Activated CD8-positive, alpha-beta T cell treated with anti-CD3 and anti-CD28 coated beads, Interleukin-2, amount 10 ng/mL, durations not matched to agents 7 days and 5 days (primary cell): ENCODE results near the gene PRKAR1B. TPM values are rescaled to one million over a fixed set of nuclear protein-coding genes. Genes with fewer than 3 reads are reported as not detected.

ENCODE experiments used
- ATAC-seq: fragments of 150-1000 bp; cut with Tn5 transposase; one replicate; pipeline ENCODE4 v1.10.0; 2021; ENCODE audit warnings: moderate library complexity
- CTCF ChIA-PET: fragments of 350-600 bp; sonication (Branson Sonifier 250); formaldehyde crosslinking; loops from one replicate; lab custom pipeline; 2021; ENCODE audit warnings: antibody characterized with exemption; lab: Charles Lee
- POLR2A ChIA-PET: fragments of 350-600 bp; sonication (Branson Sonifier 250); formaldehyde crosslinking; loops from one replicate; lab custom pipeline; 2021; ENCODE audit warnings: antibody characterized with exemption; lab: Charles Lee
- DNase-seq: peaks from one replicate; pipeline ENCODE4 v3.0.0-alpha.2; 2020
- H3K27ac Mint-ChIP-seq: one replicate; pipeline ENCODE4 v1.8.0; 2021; ENCODE audit warnings: mild to moderate bottlenecking, mixed read lengths
- H3K27me3 Mint-ChIP-seq: one replicate; pipeline ENCODE4 v1.8.0; 2021; ENCODE audit warnings: low read depth, mixed read lengths
- H3K36me3 Mint-ChIP-seq: one replicate; pipeline ENCODE4 v1.8.0; 2021; ENCODE audit warnings: low read depth, mixed read lengths
- H3K4me1 Mint-ChIP-seq: one replicate; pipeline ENCODE4 v1.8.0; 2021; ENCODE audit warnings: low read depth, mixed read lengths
- H3K4me3 Mint-ChIP-seq: one replicate; pipeline ENCODE4 v1.8.0; 2021; ENCODE audit warnings: mild to moderate bottlenecking, mixed read lengths
- H3K9me3 Mint-ChIP-seq: one replicate; pipeline ENCODE4 v1.8.0; 2022; ENCODE audit warnings: mixed read lengths; ENCODE audit not compliant: insufficient read depth
- total RNA-seq, 2 experiments: library from RNA; stranded (reverse); gene quantifications; one replicate each; pipeline ENCODE4 v1.2.3, GENCODE V29; 2021

PRKAR1B gene
- total RNA-seq, 2 experiments from 2014 or later = 56.5 to 58.2 TPM

GRCh38 chr7:627661-628401 is 99.2 kb downstream of the PRKAR1B start:
- DNase-seq (no peak), ATAC-seq (no peak)
- H3K27ac Mint-ChIP-seq = no peak overlapping the region
- no peak overlapping the region for H3K4me3 Mint-ChIP-seq
- ChIA-PET CTCF (no interaction called here), POLR2A (no interaction called here)
- peaks cover 28% of the 10 kb centered on the region for H3K36me3 Mint-ChIP-seq
- H3K27me3 Mint-ChIP-seq = no peaks in the 10 kb centered on the region
- no peaks in the 10 kb centered on the region for H3K4me1 Mint-ChIP-seq
- peaks cover 27% of the 10 kb centered on the region for H3K9me3 Mint-ChIP-seq

DNA sequence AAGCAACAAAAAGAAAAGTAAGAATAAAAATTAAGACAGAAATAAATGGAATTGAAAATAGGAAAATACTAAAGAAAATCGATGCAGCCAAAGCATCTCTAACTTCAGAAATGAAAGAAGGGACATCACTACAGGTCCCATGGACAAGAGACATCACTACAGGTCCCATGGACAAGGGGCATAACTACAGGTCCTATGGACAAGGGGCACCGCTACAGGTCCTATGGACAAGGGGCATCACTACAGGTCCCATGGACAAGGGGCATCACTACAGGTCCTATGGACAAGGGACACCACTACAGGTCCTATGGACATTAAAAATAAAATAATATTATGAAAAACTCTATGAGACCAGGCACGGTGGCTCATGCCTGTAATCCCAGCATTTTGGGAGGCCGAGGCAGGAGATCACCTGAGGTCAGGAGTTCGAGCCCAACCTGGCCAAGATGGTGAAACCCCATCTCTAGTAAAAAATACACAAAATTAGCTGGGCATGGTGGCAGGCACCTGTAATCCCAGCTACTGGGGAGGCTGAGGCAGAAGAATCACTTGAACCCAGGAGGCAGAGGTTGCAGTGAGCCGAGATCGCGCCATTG is 101.6 kb downstream of the PRKAR1B start:
- DNase-seq (no peak), ATAC-seq (no peak)
- Mint-ChIP-seq H3K9me3 (peaks cover 48% of the 10 kb centered on the region), H3K27me3 (no peaks in the 10 kb centered on the region), H3K4me3 (no peak overlapping the region), H3K27ac (no peak overlapping the region), H3K36me3 (peaks cover 52% of the 10 kb centered on the region), H3K4me1 (peaks cover 2% of the 10 kb centered on the region)
- ChIA-PET CTCF (interaction anchor here (1.0 kb wide), 1 partner anchor 10 kb away, joined by 3 read pairs; no protein-coding TSS in a partner anchor), POLR2A (interaction anchor here (1.1 kb wide), 1 partner anchor 21 kb away, joined by 11 read pairs; no protein-coding TSS in a partner anchor)

DNA sequence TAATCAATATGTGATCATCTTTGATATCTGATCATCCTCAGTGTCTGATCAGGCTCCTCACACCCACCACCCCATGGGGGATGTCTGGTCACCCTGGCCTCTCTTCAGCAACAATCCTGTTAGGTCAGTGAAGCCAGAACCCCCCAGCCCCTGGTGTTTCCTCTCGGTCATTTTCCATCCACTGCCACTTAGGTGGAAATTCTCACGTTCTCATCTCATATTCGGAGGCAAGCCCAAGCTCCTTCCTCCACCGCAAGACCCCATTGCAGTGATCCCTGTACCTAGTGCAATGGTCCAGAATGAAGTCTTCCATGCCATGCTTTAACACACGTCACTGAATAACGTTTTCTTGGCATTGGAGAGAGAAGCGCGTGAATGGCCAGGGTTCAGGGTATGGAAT is 103.6 kb downstream of the PRKAR1B start:
- Mint-ChIP-seq H3K9me3 (peaks cover 52% of the 10 kb centered on the region), H3K4me1 (peaks cover 21% of the 10 kb centered on the region), H3K27me3 (no peaks in the 10 kb centered on the region), H3K36me3 (peaks cover 68% of the 10 kb centered on the region), H3K4me3 (no peak overlapping the region), H3K27ac (no peak overlapping the region)
- CTCF ChIA-PET = no interaction called here
- ATAC-seq (no peak), DNase-seq (no peak)
- POLR2A ChIA-PET = no interaction called here

DNA sequence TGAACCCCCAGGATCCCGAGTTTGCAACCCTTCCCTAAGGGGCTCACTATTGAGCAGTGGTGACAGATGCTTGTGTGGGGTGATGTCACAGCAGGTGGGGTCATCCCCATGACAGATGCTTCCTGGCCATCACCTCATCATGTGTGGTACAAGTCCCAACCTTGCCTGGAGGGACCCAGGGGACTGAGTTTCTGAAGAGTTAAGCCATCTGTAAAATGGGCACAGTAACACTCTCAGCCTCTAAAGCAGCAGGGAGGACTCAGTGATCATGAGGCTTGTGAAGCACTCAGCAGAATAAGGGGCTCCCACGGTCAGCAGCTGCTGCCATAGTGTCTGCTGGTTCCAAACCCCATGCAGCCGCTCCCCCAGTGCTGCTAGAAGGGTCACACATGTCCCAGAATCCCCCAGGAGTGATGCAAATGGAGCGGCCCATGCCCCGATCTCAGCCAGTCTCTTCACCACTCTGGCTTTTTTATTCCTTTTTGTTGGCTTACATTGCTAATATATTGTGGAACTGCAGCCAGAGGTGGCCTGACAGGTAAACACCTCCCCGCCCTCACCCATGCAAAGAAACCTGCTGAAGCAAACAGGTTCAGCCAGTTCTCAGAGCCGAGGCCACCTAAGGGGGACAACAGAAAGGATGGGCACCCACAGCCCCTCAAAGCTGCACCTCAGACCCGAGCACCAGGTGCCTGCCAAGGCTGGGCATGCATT is 105.4 kb downstream of the PRKAR1B start:
- Mint-ChIP-seq H3K27ac (no peak overlapping the region), H3K36me3 (peaks cover 71% of the 10 kb centered on the region), H3K4me1 (peaks cover 32% of the 10 kb centered on the region), H3K9me3 (peaks cover 52% of the 10 kb centered on the region), H3K4me3 (no peak overlapping the region), H3K27me3 (no peaks in the 10 kb centered on the region)
- CTCF ChIA-PET = no interaction called here
- DNase-seq (no peak), ATAC-seq (no peak)
- POLR2A ChIA-PET = no interaction called here

GRCh38 chr7:620885-621284 is 106.2 kb downstream of the PRKAR1B start:
- CTCF ChIA-PET = interaction anchor here (1.1 kb wide), 1 partner anchor 34 kb away, joined by 3 read pairs; no protein-coding TSS in a partner anchor

DNA sequence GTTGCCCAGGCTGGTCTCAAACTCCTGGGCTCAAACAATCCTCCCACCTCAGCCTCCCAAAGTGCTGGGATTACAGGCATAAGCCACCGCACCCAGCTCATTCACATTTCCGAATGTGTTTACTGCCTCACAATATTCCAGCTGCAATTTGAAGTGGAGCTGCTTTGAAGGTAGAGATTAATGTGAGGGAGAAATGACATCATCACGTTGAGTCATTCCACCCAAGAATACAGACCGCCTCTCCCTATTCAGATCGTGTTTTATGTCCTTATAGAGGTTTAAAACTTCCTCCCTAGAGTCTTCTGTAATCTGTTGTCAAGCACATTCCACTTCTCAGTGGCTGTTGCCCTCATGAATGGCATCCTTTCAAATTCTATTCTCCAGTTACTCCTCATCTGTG is 107.0 kb downstream of the PRKAR1B start:
- ATAC-seq (no peak), DNase-seq (peak; percentile 32)
- Mint-ChIP-seq H3K4me1 (peaks cover 37% of the 10 kb centered on the region), H3K27ac (peak overlapping the region; percentile 99), H3K27me3 (no peaks in the 10 kb centered on the region), H3K9me3 (peaks cover 42% of the 10 kb centered on the region), H3K4me3 (peak overlapping the region; percentile 17), H3K36me3 (peaks cover 73% of the 10 kb centered on the region)
- ChIA-PET POLR2A (interaction anchor here (0.6 to 5.7 kb wide), 3 partner anchors 11 to 70 kb away, joined by 3 to 128 read pairs (median 29); no protein-coding TSS in a partner anchor), CTCF (interaction anchor here (1.1 to 1.5 kb wide), 2 partner anchors 18 to 33 kb away, joined by 3 read pairs; no protein-coding TSS in a partner anchor)

More at GRCh38 chr7:620885-621284, 106.2 kb downstream of the PRKAR1B start:
- Mint-ChIP-seq H3K9me3 (peaks cover 46% of the 10 kb centered on the region), H3K27ac (peak overlapping the region; percentile 99), H3K4me3 (peak overlapping the region; percentile 12), H3K4me1 (peaks cover 37% of the 10 kb centered on the region), H3K36me3 (peaks cover 76% of the 10 kb centered on the region), H3K27me3 (no peaks in the 10 kb centered on the region)
- no peak for ATAC-seq
- no peak for DNase-seq
- POLR2A ChIA-PET = interaction anchor here (5.7 kb wide), 1 partner anchor 19 kb away, joined by 128 read pairs; no protein-coding TSS in a partner anchor

GRCh38 chr7:619368-619840 is 107.7 kb downstream of the PRKAR1B start:
- Mint-ChIP-seq H3K27ac (peak overlapping the region; percentile 99), H3K27me3 (no peaks in the 10 kb centered on the region), H3K4me3 (peak overlapping the region; percentile 88), H3K9me3 (peaks cover 36% of the 10 kb centered on the region), H3K36me3 (peaks cover 73% of the 10 kb centered on the region), H3K4me1 (peaks cover 43% of the 10 kb centered on the region)
- ATAC-seq (no peak), DNase-seq (no peak)
- CTCF ChIA-PET = interaction anchor here (0.7 to 2.0 kb wide), 4 partner anchors 9 to 49 kb away, joined by 3 to 6 read pairs (median 3); no protein-coding TSS in a partner anchor
- POLR2A ChIA-PET = interaction anchor here (0.6 to 5.7 kb wide), 5 partner anchors 10 to 259 kb away, joined by 3 to 128 read pairs (median 29); no protein-coding TSS in a partner anchor

- CTCF ChIA-PET = interaction anchor here (0.7 to 2.0 kb wide), 7 partner anchors 8 to 267 kb away, joined by 3 to 6 read pairs (median 4); no protein-coding TSS in a partner anchor
- Mint-ChIP-seq H3K27me3 (no peaks in the 10 kb centered on the region), H3K9me3 (peaks cover 34% of the 10 kb centered on the region), H3K4me3 (peak overlapping the region; percentile 88), H3K36me3 (peaks cover 75% of the 10 kb centered on the region), H3K4me1 (peaks cover 49% of the 10 kb centered on the region), H3K27ac (peak overlapping the region; percentile 99)
- POLR2A ChIA-PET = interaction anchor here (0.6 to 5.7 kb wide), 12 partner anchors 9 to 358 kb away, joined by 3 to 128 read pairs (median 6); partner anchors contain the start of genes DNAAF5 and PRKAR1B
- DNase-seq (peak; percentile 89), ATAC-seq (peak; percentile 77)
Observed at GRCh38 chr7:618539-619367, 108.3 kb downstream of the PRKAR1B start.

GRCh38 chr7:617614-618538 is 109.2 kb downstream of the PRKAR1B start:
- Mint-ChIP-seq H3K27me3 (no peaks in the 10 kb centered on the region), H3K4me1 (peaks cover 58% of the 10 kb centered on the region), H3K36me3 (peaks cover 74% of the 10 kb centered on the region), H3K27ac (peak overlapping the region; percentile 99), H3K9me3 (peaks cover 26% of the 10 kb centered on the region), H3K4me3 (peak overlapping the region; percentile 88)
- CTCF ChIA-PET = interaction anchor here (1.0 to 2.0 kb wide), 5 partner anchors 7 to 266 kb away, joined by 3 to 6 read pairs (median 4); no protein-coding TSS in a partner anchor
- DNase-seq (peak; percentile 66), ATAC-seq (peak; percentile 55)
- POLR2A ChIA-PET = interaction anchor here (0.6 to 5.7 kb wide), 12 partner anchors 9 to 359 kb away, joined by 3 to 128 read pairs (median 6); partner anchors contain the start of genes DNAAF5 and PRKAR1B
